Measurements from ENCODE around the gene SH2D6.
"Not testable (repeated sequence)": the region's sequence is repeated elsewhere in the genome, so short reads cannot be mapped to it uniquely, and the experiment has no call there.

Gene SH2D6

DNA sequence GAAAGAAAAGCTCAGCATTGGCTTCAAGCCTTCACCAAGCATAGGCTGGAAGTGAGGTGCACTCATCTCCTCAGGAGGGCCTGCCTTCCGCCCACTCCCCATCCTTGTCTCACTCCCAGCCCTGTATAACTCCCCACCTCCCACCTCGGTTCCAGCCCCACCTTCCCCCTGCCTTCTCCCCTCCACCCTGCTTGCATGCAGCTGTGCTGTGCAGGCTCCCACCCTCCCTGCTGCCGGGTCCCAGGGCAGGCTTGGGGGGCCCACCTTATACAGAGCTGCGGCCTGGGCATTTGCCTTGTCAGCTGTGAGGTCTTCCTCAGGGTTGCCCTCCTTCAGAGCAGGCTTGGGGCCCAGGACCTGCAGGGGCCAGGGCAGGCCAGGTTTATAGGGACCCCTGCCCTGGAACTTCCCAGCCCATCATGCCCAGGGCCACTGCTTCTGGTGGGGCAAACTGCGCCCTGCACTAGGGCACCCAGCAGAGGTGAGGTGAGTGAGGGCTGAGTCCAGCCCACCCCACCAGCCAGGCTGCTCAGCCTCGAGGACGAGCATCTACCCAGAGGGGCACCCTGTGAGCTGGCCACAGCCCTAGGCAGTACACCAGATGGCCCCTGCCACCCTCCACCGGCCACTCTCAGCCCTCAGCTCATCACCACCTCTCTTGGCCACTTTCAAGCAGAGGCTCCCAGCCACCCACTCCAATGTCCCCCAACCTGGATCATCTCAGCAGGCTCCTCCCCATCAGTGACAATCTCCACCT is 19.9 kb upstream of the SH2D6 start:
- DNase-seq (ENCODE audit: low spot score): peak; percentile 9

- DNase-seq (ENCODE audit: low spot score): peak; percentile 3
Measured at GRCh38 chr2:85399183-85399455, 19.4 kb upstream of the SH2D6 start.

- DNase-seq (ENCODE audit: low spot score): peak; percentile 4
Measured at GRCh38 chr2:85400023-85400422, 18.5 kb upstream of the SH2D6 start.

DNA sequence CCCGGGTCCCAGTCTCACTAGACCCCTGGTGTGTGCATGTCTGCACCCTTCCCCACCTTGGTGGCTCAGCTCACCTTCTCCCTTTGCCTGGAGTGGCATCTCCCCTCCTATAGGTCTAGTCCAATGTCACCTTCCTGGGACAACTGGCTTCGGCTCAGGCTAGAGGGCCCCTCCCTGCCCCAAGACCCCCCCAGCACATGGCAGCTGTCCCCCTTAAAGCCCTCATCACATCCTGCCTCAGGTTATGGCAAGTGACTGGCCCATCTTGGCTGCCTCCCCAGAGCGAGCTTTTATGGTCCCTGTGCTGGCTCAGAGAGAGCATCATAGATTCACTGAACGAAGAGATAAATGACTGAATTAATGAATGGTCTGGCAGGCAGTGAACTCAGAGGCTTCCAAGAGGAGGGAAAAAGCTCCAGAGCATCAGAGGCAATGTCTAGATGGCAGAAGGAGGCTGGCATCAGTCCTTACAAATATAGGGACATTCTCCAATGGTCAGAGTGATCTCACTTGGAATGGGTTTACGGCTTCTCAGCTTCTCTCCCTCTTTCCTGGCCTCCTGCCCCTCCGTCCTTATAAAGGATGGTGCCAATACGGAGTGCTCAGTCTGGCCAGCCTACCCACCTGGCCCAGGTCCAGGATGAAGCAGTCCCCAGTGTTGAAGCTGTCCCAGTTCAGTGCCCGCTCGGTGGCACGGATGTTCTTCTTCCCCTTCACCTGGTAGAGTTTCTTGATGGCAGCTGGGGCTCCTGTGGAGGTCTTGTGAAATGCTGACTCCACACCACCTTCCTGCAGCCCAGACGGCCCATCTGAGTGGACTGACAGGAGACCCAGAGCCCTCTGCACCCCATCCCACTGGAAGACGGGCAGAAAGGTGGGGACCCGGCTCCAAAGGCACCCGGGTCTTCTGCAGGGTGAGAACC is 17.7 kb upstream of the SH2D6 start:
- peak; percentile 5 for DNase-seq (ENCODE audit: low spot score)

DNA sequence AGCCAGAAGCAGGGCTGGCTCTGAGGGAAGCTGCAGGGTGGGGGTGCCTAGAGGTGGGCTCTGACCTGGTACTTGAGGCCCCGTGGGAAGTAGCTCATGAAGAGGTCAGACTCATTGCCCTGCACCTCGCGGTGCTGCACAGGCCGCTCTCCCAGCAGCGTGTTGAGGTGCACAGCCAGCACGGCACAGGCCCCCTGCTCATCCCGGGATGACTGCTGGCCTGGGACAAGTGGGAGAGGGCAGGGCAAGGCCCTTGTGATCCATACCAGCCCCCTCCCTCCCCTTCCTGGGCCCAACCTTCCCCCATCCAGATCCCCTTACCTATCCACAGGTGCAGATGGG is 17.1 kb upstream of the SH2D6 start:
- DNase-seq (ENCODE audit: low spot score): peak; percentile 7

- peak; percentile 13 for DNase-seq (ENCODE audit: low spot score)
Measured at GRCh38 chr2:85401844-85402243, 16.7 kb upstream of the SH2D6 start.

GRCh38 chr2:85405201-85406059 is 13.1 kb upstream of the SH2D6 start:
- no peak for DNase-seq (ENCODE audit: low spot score)

DNA sequence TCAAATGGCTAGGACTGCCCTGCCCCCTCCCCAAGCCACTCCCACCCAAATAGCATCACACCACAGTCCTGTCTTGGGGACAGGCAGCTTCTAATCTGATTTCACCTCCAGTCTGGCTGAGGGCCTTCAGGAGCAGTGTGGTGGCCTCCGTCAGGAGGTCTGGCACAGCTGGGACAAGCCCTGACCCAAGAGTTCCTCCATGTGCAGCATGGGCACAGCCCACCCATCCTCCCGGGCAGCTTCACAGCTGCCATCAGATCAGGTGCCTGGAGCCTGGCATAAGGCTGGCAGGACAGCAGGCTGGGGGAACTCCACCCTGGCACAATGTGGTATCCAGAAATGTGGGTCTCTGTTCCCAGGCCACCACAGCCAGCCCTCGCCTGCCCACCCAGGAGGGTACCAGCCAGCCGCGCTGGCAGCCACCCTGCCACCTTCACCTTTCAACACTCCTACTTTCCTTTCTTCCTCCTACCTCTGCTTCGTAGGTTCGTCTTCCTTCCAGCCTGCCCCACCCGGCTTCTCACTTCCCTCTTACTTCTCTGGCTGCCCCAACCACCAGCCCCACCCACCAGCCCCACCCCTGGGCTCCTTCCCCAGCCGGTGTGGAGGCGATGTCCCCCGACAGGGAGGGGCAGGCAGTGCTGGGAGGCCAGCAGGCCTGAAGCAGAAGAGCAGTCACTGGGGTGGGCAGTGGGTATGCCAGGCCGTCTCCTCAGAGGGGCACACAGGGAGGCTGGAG is 8.5 kb upstream of the SH2D6 start, which contains the start of gene CAPG:
CAPG (minus strand) TSS at position 522 of the 739 bp plus-strand sequence. CDS start 8,221 bp downstream, outside the sequence.
- DNase-seq (ENCODE audit: low spot score): no peak

GRCh38 chr2:85410584-85411404 is 7.7 kb upstream of the SH2D6 start:
- no peak for DNase-seq (ENCODE audit: low spot score)

GRCh38 chr2:85411405-85411748 is 7.1 kb upstream of the SH2D6 start:
- DNase-seq (ENCODE audit: low spot score): no peak

DNA sequence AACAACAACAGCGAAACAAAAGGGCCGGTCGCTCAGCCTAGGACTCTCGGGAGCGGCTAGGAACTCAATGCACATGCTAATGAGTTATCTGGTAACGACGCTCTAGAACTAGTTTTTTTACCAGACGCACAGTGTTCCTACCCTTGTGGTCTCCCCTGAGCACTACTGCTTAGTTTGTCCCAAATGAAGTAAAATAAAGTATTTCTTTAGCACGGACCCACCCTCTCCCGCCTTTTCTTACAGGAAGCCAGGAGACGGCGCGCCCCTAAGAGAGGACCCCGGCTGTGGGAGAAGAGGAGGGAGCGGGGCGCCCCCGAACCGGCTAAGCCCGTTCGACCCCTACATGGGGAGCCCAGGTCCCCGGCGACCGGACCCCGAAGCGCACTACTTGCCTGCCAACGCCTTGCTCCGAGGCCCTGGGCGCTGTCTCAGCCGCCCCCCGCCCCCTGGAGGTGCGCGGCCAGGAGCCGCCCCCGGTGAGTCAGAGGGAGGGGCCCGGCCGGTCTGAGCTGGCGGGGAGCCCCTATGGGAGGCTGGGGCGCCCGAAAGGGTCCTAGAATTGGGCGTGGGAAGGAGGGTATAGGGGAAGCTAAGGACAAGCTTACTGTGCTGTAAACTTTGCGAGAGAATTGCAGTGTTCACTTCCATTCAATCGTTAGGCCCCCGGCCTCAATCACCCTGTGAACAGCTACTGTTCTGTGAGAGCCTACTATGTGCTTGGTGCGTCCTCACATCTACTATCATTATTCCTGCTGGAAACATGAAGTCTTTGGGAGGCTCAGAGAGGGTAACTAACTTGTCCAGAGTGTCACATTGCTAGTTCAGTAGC is 4.7 kb upstream of the SH2D6 start:
- DNase-seq (ENCODE audit: low spot score): no peak

DNA sequence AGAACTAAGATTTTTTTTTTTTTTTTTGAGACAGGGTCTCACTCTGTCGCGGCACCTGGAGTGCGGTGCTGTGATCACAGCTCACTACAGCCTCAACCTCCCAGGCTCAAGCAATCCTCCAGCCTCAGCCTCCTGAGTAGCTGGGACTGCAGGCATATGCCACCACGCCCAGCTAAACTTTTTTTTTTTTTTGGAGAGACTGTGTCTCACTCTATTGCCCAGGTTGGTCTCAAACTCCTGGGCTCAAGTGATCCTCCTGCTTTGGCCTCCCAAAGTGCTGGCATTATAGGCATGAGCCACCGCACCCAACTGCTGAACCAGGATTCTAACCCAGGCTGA is 4.1 kb upstream of the SH2D6 start:
- not testable (repeated sequence) for DNase-seq (ENCODE audit: low spot score)

DNA sequence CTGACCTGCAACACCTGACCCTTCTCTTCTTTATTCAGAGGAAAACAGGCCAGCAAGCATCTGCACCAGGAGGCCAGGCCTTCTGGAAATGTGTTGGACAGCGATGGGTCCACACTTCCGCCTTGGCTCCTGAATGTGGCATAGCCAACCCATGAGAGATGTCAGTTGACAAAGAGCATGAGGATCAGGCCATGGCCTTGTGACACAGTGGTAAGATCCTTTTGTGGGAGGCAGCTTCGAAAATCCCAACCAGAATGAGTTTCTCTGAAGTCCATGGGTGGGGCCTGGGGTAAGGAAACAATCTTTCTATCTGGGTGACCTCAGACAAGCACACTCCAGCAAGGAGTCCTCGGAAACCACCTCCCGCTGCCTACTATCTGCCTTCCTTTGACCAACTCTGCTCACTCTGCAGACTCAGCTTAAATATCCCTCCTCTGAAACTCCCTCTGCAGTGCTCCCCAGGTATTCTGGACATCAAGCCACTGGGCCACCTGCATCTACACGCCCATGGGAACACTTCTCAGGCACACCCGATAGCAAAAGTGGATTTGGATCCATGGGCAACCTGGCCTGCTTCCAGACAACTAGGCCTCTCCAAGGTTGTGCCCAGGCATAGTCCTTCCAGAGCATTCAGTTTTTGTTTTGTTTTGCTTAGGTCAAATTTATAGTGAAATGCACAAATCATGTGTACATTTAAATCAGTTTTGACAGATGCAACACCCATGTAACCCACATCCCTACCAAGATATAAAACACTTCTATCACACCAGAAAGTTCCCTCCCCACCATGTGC is 3.6 kb upstream of the SH2D6 start:
- no peak for DNase-seq (ENCODE audit: low spot score)

GRCh38 chr2:85415980-85416650 is 2.4 kb upstream of the SH2D6 start:
- no peak for DNase-seq (ENCODE audit: low spot score)

DNA sequence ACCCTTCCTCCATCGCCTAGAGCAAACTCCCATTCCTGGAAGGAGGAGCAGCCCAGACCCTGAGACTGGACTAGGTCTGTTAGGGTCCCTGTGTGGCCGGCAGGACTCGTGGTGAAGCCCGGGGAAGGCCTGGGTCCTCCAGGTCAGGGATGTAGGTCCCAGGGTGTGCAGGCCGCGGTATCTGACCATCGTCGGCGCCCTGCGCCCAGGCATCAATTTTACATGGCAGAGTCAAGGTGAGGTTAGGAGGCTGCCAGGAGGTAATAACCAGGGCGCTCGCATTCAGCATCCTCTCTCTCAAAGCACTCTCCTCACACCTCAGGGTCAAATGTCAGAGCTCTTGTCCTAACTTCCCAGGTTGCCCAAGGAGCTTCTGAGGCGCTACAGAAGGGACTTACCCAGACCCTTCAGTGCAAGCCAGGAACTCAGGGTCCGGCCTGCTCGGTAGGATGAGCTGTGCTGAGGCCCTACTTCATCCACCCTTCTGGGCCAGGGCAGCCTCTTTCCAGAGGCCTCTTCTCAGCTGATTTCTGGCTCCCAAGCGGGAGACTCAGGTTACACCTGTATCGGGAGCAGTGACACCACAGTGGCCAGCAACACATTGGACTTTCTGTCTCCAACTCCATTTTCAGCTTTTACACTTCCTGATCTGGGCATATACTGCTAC is 628 bp downstream of the SH2D6 start:
- DNase-seq (ENCODE audit: low spot score): no peak

GRCh38 chr2:85420536-85421259 is 2.2 kb downstream of the SH2D6 start:
- peak; percentile 89 for DNase-seq (ENCODE audit: low spot score)

- no peak for DNase-seq (ENCODE audit: low spot score)
Measured at GRCh38 chr2:85421260-85422071, 3.0 kb downstream of the SH2D6 start.
